Ovary (tissue), 9 donors: ENCODE measurements around the gene SPATA13. TPM values are rescaled to one million over a fixed set of nuclear protein-coding genes. Genes with fewer than 3 reads are reported as not detected.

Source experiments
- DNase-seq, 5 donors: peaks; one replicate each; pipeline ENCODE4 v3.0.0-alpha.2; 2019 to 2020
- H3K27ac ChIP-seq, 2 donors: fragments of 200-600 bp; one replicate each; pipeline versions ENCODE4 v1.5.1 to v1.8.0; 2019 to 2022
- H3K27me3 ChIP-seq: fragments of 200-600 bp; one replicate; pipeline ENCODE4 v1.8.0; 2022
- H3K36me3 ChIP-seq: fragments of 200-600 bp; sonication (generic); one replicate; pipeline ENCODE4 v1.5.1; 2019
- H3K4me1 ChIP-seq: one replicate; pipeline ENCODE4 v1.8.1; 2013; ENCODE audit warnings: mild to moderate bottlenecking, moderate library complexity; ENCODE audit not compliant: insufficient read depth
- H3K4me3 ChIP-seq: fragments of 200-600 bp; sonication (generic); one replicate; pipeline ENCODE4 v1.5.1; 2017
- H3K9me3 ChIP-seq, 2 donors: fragments of 200-600 bp in 1 of 2; sonication (generic) in 1 of 2; one replicate each; pipeline versions ENCODE4 v1.5.1 to v1.8.1; 2013 to 2019; ENCODE audit warnings: mild to moderate bottlenecking in 1 of 2, moderate library complexity in 1 of 2
- CTCF ChIP-seq, 3 donors: fragments of 450-650 bp in 2 of 3; fragments of 200-600 bp in 1 of 3; IDR thresholded peaks; one replicate each; pipeline versions ENCODE4 v1.5.1 to v1.8.0; 2016 to 2022; ENCODE audit warnings: antibody characterized with exemption in 3 of 3, mild to moderate bottlenecking in 1 of 3
- EP300 ChIP-seq: sonication (generic); formaldehyde crosslinking; IDR thresholded peaks from one replicate; pipeline ENCODE4 v1.6.1; 2017; ENCODE audit warnings: antibody characterized with exemption
- POLR2A ChIP-seq: fragments of 450-650 bp; IDR thresholded peaks from one replicate; pipeline ENCODE4 v1.6.1; 2017; ENCODE audit warnings: antibody characterized with exemption, mild to moderate bottlenecking, moderate library complexity
- WGBS, 3 donors: extraction: QIAGEN DNeasy Blood & Tissue Kit in 1 of 3; methylation state at CpG; one replicate each; pipeline versions ENCODE4 v1.1.5 to v1.1.7; 2013 to 2017; 5-methylcytosine and 5-hydroxymethylcytosine counted together
- intact Hi-C, 4 donors: fragments of 100-400 bp; cut with DNase I; formaldehyde crosslinking; loops; one replicate each; pipeline versions ENCODE4 v1.11.0 to v1.15.1; 2022 to 2023
- polyA plus RNA-seq, 2 donors: library from polyadenylated mRNA; stranded (reverse); fragments of 200-250 nt in 1 of 2; fragments of 350-450 nt in 1 of 2; fragmentation: Illumina TruSeq in 1 of 2; extraction: RNeasy Lipid Tissue Mini Kit (QIAGEN cat#74804) in 1 of 2; gene quantifications; one replicate each; pipeline ENCODE4 v1.2.3, GENCODE V29; 2013 to 2014
- total RNA-seq, 7 donors: library from RNA; depleted of rRNA in 2 of 7; stranded (reverse); fragments of >200 nt in 2 of 7; fragmentation: NEBNext Ultra II Directional in 3 of 7; extraction: Animal tissue kit (Norgen Biotek cat#: 25700) in 3 of 7; gene quantifications; one replicate each; pipeline versions ENCODE4 v1.1.0 to v1.2.4, GENCODE V29; 2016 to 2023
- donor health status: DM: no; HTN: no; CAD: no; lungs with moderate emphysema.
- donor health status: DM: no; HTN: no; CAD: no.
- donor health status: Bipolar disorder and iron deficiency.
- donor health status: DM: yes; HTN: yes; CAD: no.
- donor health status: DM: no; HTN: no; CAD: no.
- donor health status: DM: yes; HTN: yes; CAD: no.

Gene SPATA13
- total and polyA plus RNA-seq, 9 donors = 11.1 to 60.3 (median 30.0) TPM

DNA sequence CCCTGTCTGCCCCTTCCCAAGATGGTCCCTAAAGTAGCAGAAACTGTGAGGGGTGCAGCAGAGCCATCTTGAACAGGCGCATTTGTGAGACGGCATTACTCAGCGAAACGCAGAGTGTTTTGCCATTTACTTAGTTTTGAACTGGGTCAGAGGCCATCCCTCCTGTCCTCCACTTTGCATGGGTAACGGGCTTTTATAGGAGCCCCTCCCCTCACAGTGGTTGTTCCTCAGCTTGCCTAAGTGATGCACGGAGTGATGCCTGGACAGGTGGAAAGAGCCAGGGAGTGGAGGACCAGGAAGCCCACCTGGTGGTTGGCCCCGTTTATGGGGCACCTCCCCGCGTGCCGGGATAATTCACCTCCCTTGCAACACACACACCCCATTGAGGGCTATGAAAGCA, 80.8 kb downstream of the SPATA13 start:
- Histone ChIP-seq H3K27me3 (no peaks in the 10 kb centered on the region), H3K9me3 (no peaks in the 10 kb centered on the region), H3K4me3 (no peak overlapping the region), H3K27ac (peak overlapping the region in 1 of 2 donors; percentile 10), H3K36me3 (no peaks in the 10 kb centered on the region), H3K4me1 (peaks cover 9% of the 10 kb centered on the region)
- WGBS, 3 donors = 92 to 97% (median 94%) methylated on average over 10 of the region's 10 CpGs
- TF ChIP-seq POLR2A = no peak
- TF ChIP-seq EP300 = no peak
- TF ChIP-seq CTCF (IDR thresholded peaks at IDR 0.05) = no peak
- intact Hi-C loops = no loop called here
- no peak for DNase-seq

DNA sequence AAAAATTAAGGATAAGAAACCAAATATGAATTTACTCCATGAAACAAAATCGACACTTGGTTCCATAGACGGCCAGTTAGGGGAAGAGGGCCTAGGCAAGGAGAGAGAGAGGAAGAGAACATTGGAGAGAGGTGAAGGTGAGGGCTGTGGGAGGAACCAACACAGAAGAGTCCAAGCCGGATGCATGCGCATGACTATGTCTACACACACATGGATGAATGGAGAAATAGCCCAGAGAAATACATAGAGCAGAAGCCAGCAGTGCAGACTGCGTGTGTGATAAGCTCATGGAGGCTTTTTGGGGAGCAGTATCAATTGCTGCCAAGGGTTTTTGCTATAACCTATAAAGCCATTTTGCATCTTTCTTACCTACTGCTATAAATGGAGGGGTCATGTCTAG, 81.6 kb downstream of the SPATA13 start:
- Histone ChIP-seq H3K27ac (no peak overlapping the region), H3K4me1 (peaks cover 9% of the 10 kb centered on the region), H3K4me3 (no peak overlapping the region), H3K9me3 (no peaks in the 10 kb centered on the region), H3K36me3 (no peaks in the 10 kb centered on the region), H3K27me3 (no peaks in the 10 kb centered on the region)
- no peak for DNase-seq
- intact Hi-C loops = no loop called here
- TF ChIP-seq EP300 (no peak), POLR2A (no peak), CTCF (IDR thresholded peaks at IDR 0.05) (no peak)
- WGBS, 3 donors = 78 to 92% (median 84%) methylated on average over 5 of the region's 5 CpGs

DNA sequence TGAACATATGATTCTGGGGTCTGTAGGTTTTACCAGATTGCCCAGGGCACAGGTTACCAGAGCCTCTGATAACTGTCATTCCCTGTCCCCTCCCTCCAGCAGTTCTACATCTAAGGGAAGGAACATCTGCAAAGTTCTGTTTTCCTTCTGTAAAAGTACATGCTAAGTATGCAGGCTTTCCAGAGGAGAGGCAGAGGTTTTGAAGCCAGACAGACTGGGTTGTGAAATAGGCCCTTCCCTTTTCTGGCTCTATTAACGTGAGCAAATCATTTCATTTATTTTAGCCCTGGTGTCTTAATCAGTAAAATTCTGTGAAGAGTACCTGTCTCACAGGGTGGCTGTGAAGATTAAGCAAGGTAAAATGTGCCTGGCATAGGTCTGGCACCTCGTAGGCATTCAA, 82.8 kb downstream of the SPATA13 start:
- intact Hi-C loops = no loop called here
- 71 to 76% (median 73%) methylated on average over 2 of the region's 2 CpGs for WGBS, 3 donors

DNA sequence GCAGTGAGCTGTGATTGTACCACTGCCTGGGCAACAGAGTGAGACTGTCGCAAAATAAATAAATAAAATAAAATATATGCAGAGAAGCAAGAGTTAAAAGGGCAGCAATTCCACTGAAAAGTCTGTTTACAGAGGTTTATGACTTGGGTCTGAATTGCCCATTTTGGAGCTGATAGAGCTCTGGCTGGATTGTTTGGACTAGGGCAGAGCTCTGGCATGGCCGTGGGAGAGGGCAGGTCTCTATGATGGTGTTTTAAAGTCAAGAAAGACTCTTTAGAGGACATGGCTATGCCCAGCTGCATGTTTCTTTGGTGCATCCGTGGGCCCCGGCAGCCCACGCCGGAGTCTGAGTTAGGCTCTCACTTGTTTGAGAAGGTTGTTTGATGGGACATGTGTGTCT, 84.3 kb downstream of the SPATA13 start:
- Histone ChIP-seq H3K9me3 (no peaks in the 10 kb centered on the region), H3K4me1 (peaks cover 5% of the 10 kb centered on the region), H3K27me3 (no peaks in the 10 kb centered on the region), H3K27ac (no peak overlapping the region), H3K36me3 (no peaks in the 10 kb centered on the region), H3K4me3 (no peak overlapping the region)
- intact Hi-C loops = no loop called here
- no peak for DNase-seq
- TF ChIP-seq POLR2A (no peak), EP300 (no peak), CTCF (IDR thresholded peaks at IDR 0.05) (no peak)
- WGBS, 3 donors = 82 to 87% (median 87%) methylated on average over 6 of the region's 6 CpGs

More for the DNA sequence above, 82.8 kb downstream of the SPATA13 start:
- H3K9me3 ChIP-seq = no peaks in the 10 kb centered on the region
- H3K4me1 ChIP-seq = peaks cover 8% of the 10 kb centered on the region
- H3K4me3 ChIP-seq = no peak overlapping the region
- H3K27ac ChIP-seq = no peak overlapping the region
- no peaks in the 10 kb centered on the region for H3K36me3 ChIP-seq
- no peak for DNase-seq
- TF ChIP-seq EP300 (no peak), POLR2A (no peak), CTCF (IDR thresholded peaks at IDR 0.05) (no peak)
- H3K27me3 ChIP-seq = no peaks in the 10 kb centered on the region

GRCh38 chr13:24247016-24247415, 86.5 kb downstream of the SPATA13 start:
- Histone ChIP-seq H3K4me1 (peaks cover 1% of the 10 kb centered on the region), H3K36me3 (no peaks in the 10 kb centered on the region), H3K27ac (no peak overlapping the region), H3K9me3 (no peaks in the 10 kb centered on the region), H3K4me3 (no peak overlapping the region), H3K27me3 (no peaks in the 10 kb centered on the region)
- intact Hi-C loops = no loop called here
- no peak for DNase-seq
- 92 to 97% (median 94%) methylated on average over 5 of the region's 5 CpGs for WGBS, 3 donors
- TF ChIP-seq EP300 = no peak
- TF ChIP-seq POLR2A = no peak
- no peak for TF ChIP-seq CTCF (IDR thresholded peaks at IDR 0.05)
